ENCODE measurements around the gene C2orf78. TPM values are rescaled to one million over a fixed set of nuclear protein-coding genes. Genes with fewer than 3 reads are reported as not detected.

C2orf78 gene
- total RNA-seq, 1 experiment from 2014 or later = 0.39 TPM

DNA sequence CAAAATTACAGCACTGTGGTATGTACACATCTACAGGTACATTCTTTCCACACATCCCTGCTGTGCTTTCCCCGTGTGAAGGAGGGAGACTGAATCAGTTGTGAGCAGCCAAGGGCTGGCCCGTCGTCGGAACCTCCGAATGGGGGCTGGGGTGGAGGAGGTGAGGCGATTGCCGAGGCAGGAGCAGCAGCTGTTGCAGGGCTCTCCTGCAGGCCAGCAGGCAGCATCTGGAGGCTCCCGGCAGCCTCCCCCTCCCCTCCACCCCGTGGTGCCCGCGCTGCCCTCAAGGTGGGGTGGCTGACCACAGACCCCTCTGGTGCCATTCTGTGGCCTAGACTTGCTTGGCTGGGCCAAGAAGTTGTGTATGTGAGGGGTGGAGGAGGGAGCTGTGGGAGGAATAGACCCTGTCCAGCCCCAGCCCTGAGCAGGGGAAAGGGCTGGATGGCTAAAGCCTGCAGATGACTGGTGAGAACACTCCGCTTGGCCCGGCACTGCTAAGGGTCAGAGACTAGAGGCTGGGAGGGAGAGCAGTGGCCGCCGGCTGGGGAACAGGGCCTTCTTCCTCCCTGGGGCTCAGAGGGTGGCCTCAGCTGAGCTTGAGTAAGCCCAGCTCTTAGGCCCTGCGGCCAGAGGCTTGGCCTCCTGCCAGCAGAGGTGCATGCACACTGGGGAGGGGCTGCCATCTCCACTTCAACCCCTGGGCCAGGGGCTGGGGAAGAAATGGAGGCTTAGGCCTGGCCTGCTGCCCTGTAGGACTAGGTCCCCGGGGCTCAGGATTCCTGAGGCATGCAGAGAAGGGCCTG, 52.4 kb downstream of the C2orf78 start (continued):
- TF ChIP-seq NR1H2 (CRISPR knock-in tag; IDR thresholded peaks at IDR 0.05) = no peak
- TF ChIP-seq, protein P1, sequence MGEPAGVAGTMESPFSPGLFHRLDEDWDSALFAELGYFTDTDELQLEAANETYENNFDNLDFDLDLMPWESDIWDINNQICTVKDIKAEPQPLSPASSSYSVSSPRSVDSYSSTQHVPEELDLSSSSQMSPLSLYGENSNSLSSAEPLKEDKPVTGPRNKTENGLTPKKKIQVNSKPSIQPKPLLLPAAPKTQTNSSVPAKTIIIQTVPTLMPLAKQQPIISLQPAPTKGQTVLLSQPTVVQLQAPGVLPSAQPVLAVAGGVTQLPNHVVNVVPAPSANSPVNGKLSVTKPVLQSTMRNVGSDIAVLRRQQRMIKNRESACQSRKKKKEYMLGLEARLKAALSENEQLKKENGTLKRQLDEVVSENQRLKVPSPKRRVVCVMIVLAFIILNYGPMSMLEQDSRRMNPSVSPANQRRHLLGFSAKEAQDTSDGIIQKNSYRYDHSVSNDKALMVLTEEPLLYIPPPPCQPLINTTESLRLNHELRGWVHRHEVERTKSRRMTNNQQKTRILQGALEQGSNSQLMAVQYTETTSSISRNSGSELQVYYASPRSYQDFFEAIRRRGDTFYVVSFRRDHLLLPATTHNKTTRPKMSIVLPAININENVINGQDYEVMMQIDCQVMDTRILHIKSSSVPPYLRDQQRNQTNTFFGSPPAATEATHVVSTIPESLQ (CRISPR knock-in tag; IDR thresholded peaks at IDR 0.05) = no peak
- TF ChIP-seq CREB1 (CRISPR knock-in tag; IDR thresholded peaks at IDR 0.05) = no peak
- TF ChIP-seq NFATC4 (CRISPR knock-in tag; IDR thresholded peaks at IDR 0.05) = no peak
- TF ChIP-seq, protein P2, sequence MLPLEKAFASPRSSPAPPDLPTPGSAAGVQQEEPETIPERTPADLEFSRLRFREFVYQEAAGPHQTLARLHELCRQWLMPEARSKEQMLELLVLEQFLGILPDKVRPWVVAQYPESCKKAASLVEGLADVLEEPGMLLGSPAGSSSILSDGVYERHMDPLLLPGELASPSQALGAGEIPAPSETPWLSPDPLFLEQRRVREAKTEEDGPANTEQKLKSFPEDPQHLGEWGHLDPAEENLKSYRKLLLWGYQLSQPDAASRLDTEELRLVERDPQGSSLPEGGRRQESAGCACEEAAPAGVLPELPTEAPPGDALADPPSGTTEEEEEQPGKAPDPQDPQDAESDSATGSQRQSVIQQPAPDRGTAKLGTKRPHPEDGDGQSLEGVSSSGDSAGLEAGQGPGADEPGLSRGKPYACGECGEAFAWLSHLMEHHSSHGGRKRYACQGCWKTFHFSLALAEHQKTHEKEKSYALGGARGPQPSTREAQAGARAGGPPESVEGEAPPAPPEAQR (CRISPR knock-in tag; IDR thresholded peaks at IDR 0.05) = no peak
- TF ChIP-seq ETV6 (CRISPR knock-in tag; IDR thresholded peaks at IDR 0.05) = no peak
- no peak for TF ChIP-seq TCF7 (CRISPR knock-in tag; IDR thresholded peaks at IDR 0.05; ENCODE audit: low read depth)

DNA sequence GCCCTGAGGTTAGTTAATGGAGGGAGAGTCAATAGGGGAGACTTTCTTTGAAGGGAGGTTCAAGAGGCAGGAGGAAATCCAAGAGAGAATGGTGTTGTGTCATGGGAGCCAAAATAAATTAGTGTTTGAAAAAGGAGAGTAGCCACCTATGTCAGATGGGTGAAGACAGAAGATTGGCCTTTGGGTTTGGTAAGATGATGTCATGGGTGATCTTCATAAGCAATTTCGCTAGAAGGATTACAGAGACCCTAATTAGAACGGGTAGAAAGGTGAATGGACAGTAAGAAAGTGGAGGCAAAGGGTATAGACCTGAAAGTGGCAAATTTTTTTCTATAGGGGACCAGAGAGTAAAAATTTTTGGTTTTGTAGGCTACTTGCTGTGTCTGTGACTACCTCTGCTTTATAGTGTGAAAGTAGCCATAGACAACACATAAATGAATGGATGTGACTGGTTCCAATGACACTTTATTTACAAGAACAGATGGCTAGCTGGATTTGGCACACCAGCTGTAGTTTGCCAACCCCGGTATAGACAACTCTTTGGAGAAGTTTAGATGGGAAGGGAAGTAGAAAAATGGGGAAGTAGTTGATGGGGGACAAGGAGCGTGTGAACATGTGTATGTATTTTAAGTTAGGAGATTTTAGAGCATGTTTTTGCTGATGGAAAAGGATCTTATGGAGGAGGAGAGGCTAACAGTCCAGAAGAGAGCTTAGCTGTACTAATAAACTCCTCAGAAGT, 54.0 kb downstream of the C2orf78 start:
- DNase-seq (ENCODE audit: low spot score) = no peak
- no peak for ATAC-seq
- no peak overlapping the region for H3K4me3 Mint-ChIP-seq
- H3K9me3 Mint-ChIP-seq = no peaks in the 10 kb centered on the region
- CTCF ChIA-PET = interaction anchor here (1.5 to 2.3 kb wide), 4 partner anchors 10 to 158 kb away, joined by 3 to 20 read pairs (median 10); partner anchors contain the start of gene STAMBP
- peaks cover 9% of the 10 kb centered on the region for H3K36me3 Mint-ChIP-seq
- no peaks in the 10 kb centered on the region for H3K4me1 Mint-ChIP-seq
- H3K27ac Mint-ChIP-seq = no peak overlapping the region
- no peaks in the 10 kb centered on the region for H3K27me3 Mint-ChIP-seq (ENCODE audit: low read depth)
- POLR2A ChIA-PET = no interaction called here
- TF ChIP-seq SMAD3 (CRISPR knock-in tag; IDR thresholded peaks at IDR 0.05; ENCODE audit: borderline replicate concordance) (no peak), EMX1 (CRISPR knock-in tag; IDR thresholded peaks at IDR 0.05) (no peak), TP53 (CRISPR knock-in tag; IDR thresholded peaks at IDR 0.05) (no peak), ZNF671 (CRISPR knock-in tag; IDR thresholded peaks at IDR 0.05) (no peak), SMAD4 (CRISPR knock-in tag; IDR thresholded peaks at IDR 0.05) (no peak), FOXJ3 (CRISPR knock-in tag; IDR thresholded peaks at IDR 0.05; ENCODE audit: borderline replicate concordance) (no peak), ETV6 (CRISPR knock-in tag; IDR thresholded peaks at IDR 0.05) (no peak), RORB (CRISPR knock-in tag; IDR thresholded peaks at IDR 0.05) (no peak), OVOL2 (CRISPR knock-in tag; IDR thresholded peaks at IDR 0.05; ENCODE audit: borderline replicate concordance) (no peak)
- TF ChIP-seq, protein P3, sequence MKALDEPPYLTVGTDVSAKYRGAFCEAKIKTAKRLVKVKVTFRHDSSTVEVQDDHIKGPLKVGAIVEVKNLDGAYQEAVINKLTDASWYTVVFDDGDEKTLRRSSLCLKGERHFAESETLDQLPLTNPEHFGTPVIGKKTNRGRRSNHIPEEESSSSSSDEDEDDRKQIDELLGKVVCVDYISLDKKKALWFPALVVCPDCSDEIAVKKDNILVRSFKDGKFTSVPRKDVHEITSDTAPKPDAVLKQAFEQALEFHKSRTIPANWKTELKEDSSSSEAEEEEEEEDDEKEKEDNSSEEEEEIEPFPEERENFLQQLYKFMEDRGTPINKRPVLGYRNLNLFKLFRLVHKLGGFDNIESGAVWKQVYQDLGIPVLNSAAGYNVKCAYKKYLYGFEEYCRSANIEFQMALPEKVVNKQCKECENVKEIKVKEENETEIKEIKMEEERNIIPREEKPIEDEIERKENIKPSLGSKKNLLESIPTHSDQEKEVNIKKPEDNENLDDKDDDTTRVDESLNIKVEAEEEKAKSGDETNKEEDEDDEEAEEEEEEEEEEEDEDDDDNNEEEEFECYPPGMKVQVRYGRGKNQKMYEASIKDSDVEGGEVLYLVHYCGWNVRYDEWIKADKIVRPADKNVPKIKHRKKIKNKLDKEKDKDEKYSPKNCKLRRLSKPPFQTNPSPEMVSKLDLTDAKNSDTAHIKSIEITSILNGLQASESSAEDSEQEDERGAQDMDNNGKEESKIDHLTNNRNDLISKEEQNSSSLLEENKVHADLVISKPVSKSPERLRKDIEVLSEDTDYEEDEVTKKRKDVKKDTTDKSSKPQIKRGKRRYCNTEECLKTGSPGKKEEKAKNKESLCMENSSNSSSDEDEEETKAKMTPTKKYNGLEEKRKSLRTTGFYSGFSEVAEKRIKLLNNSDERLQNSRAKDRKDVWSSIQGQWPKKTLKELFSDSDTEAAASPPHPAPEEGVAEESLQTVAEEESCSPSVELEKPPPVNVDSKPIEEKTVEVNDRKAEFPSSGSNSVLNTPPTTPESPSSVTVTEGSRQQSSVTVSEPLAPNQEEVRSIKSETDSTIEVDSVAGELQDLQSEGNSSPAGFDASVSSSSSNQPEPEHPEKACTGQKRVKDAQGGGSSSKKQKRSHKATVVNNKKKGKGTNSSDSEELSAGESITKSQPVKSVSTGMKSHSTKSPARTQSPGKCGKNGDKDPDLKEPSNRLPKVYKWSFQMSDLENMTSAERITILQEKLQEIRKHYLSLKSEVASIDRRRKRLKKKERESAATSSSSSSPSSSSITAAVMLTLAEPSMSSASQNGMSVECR (CRISPR knock-in tag; IDR thresholded peaks at IDR 0.05; ENCODE audit: borderline replicate concordance) = no peak
- TF ChIP-seq, protein P4, sequence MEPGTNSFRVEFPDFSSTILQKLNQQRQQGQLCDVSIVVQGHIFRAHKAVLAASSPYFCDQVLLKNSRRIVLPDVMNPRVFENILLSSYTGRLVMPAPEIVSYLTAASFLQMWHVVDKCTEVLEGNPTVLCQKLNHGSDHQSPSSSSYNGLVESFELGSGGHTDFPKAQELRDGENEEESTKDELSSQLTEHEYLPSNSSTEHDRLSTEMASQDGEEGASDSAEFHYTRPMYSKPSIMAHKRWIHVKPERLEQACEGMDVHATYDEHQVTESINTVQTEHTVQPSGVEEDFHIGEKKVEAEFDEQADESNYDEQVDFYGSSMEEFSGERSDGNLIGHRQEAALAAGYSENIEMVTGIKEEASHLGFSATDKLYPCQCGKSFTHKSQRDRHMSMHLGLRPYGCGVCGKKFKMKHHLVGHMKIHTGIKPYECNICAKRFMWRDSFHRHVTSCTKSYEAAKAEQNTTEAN (CRISPR knock-in tag; IDR thresholded peaks at IDR 0.05) = no peak
- TF ChIP-seq, protein P5, sequence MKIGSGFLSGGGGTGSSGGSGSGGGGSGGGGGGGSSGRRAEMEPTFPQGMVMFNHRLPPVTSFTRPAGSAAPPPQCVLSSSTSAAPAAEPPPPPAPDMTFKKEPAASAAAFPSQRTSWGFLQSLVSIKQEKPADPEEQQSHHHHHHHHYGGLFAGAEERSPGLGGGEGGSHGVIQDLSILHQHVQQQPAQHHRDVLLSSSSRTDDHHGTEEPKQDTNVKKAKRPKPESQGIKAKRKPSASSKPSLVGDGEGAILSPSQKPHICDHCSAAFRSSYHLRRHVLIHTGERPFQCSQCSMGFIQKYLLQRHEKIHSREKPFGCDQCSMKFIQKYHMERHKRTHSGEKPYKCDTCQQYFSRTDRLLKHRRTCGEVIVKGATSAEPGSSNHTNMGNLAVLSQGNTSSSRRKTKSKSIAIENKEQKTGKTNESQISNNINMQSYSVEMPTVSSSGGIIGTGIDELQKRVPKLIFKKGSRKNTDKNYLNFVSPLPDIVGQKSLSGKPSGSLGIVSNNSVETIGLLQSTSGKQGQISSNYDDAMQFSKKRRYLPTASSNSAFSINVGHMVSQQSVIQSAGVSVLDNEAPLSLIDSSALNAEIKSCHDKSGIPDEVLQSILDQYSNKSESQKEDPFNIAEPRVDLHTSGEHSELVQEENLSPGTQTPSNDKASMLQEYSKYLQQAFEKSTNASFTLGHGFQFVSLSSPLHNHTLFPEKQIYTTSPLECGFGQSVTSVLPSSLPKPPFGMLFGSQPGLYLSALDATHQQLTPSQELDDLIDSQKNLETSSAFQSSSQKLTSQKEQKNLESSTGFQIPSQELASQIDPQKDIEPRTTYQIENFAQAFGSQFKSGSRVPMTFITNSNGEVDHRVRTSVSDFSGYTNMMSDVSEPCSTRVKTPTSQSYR (CRISPR knock-in tag; IDR thresholded peaks at IDR 0.05) = no peak
- TF ChIP-seq, protein P6, sequence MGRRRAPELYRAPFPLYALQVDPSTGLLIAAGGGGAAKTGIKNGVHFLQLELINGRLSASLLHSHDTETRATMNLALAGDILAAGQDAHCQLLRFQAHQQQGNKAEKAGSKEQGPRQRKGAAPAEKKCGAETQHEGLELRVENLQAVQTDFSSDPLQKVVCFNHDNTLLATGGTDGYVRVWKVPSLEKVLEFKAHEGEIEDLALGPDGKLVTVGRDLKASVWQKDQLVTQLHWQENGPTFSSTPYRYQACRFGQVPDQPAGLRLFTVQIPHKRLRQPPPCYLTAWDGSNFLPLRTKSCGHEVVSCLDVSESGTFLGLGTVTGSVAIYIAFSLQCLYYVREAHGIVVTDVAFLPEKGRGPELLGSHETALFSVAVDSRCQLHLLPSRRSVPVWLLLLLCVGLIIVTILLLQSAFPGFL (CRISPR knock-in tag; IDR thresholded peaks at IDR 0.05; ENCODE audit: borderline replicate concordance) = no peak
- TF ChIP-seq, protein P7, sequence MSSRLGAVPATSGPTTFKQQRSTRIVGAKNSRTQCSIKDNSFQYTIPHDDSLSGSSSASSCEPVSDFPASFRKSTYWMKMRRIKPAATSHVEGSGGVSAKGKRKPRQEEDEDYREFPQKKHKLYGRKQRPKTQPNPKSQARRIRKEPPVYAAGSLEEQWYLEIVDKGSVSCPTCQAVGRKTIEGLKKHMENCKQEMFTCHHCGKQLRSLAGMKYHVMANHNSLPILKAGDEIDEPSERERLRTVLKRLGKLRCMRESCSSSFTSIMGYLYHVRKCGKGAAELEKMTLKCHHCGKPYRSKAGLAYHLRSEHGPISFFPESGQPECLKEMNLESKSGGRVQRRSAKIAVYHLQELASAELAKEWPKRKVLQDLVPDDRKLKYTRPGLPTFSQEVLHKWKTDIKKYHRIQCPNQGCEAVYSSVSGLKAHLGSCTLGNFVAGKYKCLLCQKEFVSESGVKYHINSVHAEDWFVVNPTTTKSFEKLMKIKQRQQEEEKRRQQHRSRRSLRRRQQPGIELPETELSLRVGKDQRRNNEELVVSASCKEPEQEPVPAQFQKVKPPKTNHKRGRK (CRISPR knock-in tag; IDR thresholded peaks at IDR 0.05; ENCODE audit: borderline replicate concordance) = no peak
